ENCODE measurements around the gene RNF151. TPM values are rescaled to one million over a fixed set of nuclear protein-coding genes. Genes with fewer than 3 reads are reported as not detected.

Gene RNF151
- total RNA-seq, 1 experiment from 2014 or later, result not detected

DNA sequence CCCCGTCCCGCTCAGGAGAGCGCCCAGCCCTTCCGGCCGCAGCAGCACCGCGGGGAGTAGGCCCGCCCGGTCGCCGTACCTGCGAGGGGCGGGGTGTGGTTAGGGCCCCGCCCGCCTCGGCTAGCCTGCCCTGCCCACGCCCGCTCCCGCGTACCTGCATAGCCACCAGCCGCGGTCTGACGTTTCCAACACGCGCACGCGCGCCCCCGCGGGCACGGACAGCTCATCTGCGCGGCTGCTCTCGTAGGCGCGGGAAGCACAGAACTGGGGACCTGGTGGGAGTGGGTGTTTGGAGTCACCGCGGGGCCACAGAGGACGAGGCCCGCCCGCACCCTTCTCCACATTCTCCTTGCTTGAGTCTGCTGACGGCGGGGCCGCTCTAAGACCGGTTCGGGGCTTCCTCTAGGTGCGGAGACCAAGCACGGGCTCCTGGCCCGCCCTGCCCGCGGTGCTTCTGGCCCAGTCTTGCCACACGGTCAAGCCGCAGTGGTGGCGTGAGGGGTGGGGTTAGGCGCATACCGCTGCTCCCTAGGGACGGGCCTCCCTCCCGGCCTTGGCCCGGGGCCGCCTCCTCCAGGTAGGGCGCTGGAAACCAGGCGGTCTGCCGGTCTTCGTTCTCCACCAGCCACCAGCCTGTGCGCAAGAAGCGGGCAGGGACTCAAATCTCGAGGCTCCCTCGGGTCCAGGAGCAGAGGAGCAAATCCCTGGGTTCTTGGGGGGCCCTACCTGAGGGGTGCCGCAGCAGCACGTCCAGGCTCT lies 12.8 kb downstream of the RNF151 start:
- peaks cover 31% of the 10 kb centered on the region for H3K36me3 Mint-ChIP-seq (ENCODE audit: insufficient read depth, unreplicated experiment)
- CTCF ChIA-PET, result interaction anchor here (0.7 kb wide), 1 partner anchor 25 kb away, joined by 4 read pairs; no protein-coding TSS in a partner anchor
- no TSS peak for BruUV-seq (replicated peaks)
- intact Hi-C loops (cut with micrococcal nuclease), result no loop called here
- H3K4me1 Mint-ChIP-seq (ENCODE audit: insufficient read depth, unreplicated experiment), result peaks cover 6% of the 10 kb centered on the region
- POLR2A ChIA-PET, result interaction anchor here (0.6 to 6.2 kb wide), 6 partner anchors 9 to 176 kb away, joined by 3 to 56 read pairs (median 6); partner anchors contain the start of genes RPS2 and TRAF7
- H3K27ac Mint-ChIP-seq (ENCODE audit: low read depth, unreplicated experiment), result peak overlapping the region; percentile 49
- H3K4me3 Mint-ChIP-seq (ENCODE audit: unreplicated experiment), result peak overlapping the region; percentile 52
- TF ChIP-seq, protein P1, sequence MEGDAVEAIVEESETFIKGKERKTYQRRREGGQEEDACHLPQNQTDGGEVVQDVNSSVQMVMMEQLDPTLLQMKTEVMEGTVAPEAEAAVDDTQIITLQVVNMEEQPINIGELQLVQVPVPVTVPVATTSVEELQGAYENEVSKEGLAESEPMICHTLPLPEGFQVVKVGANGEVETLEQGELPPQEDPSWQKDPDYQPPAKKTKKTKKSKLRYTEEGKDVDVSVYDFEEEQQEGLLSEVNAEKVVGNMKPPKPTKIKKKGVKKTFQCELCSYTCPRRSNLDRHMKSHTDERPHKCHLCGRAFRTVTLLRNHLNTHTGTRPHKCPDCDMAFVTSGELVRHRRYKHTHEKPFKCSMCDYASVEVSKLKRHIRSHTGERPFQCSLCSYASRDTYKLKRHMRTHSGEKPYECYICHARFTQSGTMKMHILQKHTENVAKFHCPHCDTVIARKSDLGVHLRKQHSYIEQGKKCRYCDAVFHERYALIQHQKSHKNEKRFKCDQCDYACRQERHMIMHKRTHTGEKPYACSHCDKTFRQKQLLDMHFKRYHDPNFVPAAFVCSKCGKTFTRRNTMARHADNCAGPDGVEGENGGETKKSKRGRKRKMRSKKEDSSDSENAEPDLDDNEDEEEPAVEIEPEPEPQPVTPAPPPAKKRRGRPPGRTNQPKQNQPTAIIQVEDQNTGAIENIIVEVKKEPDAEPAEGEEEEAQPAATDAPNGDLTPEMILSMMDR (IDR thresholded peaks at IDR 0.05; ENCODE audit: unreplicated experiment), result no peak
- H3K9me3 Mint-ChIP-seq (ENCODE audit: unreplicated experiment), result no peaks in the 10 kb centered on the region
- no peaks in the 10 kb centered on the region for H3K27me3 Mint-ChIP-seq (ENCODE audit: insufficient read depth, unreplicated experiment)
- peak; percentile 64 for DNase-seq (ENCODE audit: unreplicated experiment)

DNA sequence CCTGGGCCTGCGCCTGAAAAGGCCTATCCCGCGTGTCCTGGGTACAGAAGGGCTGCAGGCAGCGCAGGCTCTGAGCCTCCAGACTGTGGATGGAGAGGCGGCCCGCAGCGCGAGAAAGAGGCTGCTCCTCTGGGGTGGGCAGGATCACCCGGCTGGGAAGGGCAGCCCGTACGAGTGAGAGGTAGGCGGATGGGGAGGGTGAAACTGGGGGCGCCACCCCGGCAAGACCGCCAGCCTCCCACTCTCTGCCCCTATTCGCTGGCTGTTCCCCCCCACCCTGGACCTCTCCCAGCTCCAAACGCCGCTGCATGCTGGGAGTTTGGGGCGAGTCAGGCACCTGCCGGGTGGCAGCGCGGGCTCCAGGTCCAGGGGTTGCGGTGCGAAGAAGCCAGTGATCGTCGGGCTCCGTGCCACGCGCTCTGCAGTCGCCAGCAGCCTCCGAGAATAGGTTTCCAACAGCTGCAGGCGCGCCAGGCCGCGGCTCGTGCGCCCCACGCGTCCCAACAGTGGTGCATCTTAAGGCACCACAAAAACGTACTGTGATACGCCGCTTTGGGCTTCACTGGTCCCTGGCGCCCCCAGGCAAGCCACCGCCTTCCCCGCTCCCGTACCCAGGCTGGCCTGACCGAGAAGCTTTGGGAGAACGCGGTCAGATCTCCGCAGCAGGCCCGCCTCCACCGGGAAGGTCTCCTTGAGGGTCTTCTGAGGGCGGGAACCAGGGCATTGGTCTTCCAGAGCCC lies 13.5 kb downstream of the RNF151 start:
- ChIA-PET CTCF (no interaction called here), POLR2A (interaction anchor here (0.7 to 6.2 kb wide), 5 partner anchors 8 to 241 kb away, joined by 3 to 56 read pairs (median 4); partner anchors contain the start of genes RPS2, TBL3 and TRAF7)
- TF ChIP-seq, protein P1 (IDR thresholded peaks at IDR 0.05; ENCODE audit: unreplicated experiment), result no peak
- H3K27me3 Mint-ChIP-seq (ENCODE audit: insufficient read depth, unreplicated experiment), result no peaks in the 10 kb centered on the region
- DNase-seq (ENCODE audit: unreplicated experiment), result no peak
- no peaks in the 10 kb centered on the region for H3K9me3 Mint-ChIP-seq (ENCODE audit: unreplicated experiment)
- H3K4me3 Mint-ChIP-seq (ENCODE audit: unreplicated experiment), result peak overlapping the region; percentile 52
- H3K4me1 Mint-ChIP-seq (ENCODE audit: insufficient read depth, unreplicated experiment), result peaks cover 6% of the 10 kb centered on the region
- no peak overlapping the region for H3K27ac Mint-ChIP-seq (ENCODE audit: low read depth, unreplicated experiment)
- intact Hi-C loops (cut with micrococcal nuclease), result no loop called here
- BruUV-seq (replicated peaks), result no TSS peak
- peaks cover 34% of the 10 kb centered on the region for H3K36me3 Mint-ChIP-seq (ENCODE audit: insufficient read depth, unreplicated experiment)

DNA sequence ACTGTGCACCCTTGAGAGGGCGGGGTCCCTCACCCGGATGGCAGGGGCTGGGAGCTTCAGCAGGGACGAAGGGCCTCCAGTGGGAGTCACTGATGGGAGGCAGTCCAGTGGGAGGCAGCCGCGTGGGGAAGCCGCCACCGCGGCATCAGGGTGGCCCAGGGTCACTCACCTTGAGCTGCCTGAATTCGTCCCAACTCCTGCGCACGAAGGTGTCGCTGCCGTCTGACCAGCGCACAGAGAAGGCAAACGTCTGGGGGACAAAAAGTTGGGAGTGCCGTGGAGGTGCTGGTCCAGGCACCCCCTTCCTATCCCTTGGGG lies 14.1 kb downstream of the RNF151 start:
- H3K27me3 Mint-ChIP-seq (ENCODE audit: insufficient read depth, unreplicated experiment), result no peaks in the 10 kb centered on the region
- no TSS peak for BruUV-seq (replicated peaks)
- H3K4me1 Mint-ChIP-seq (ENCODE audit: insufficient read depth, unreplicated experiment), result peaks cover 6% of the 10 kb centered on the region
- TF ChIP-seq, protein P1 (IDR thresholded peaks at IDR 0.05; ENCODE audit: unreplicated experiment), result no peak
- H3K9me3 Mint-ChIP-seq (ENCODE audit: unreplicated experiment), result no peaks in the 10 kb centered on the region
- intact Hi-C loops (cut with micrococcal nuclease), result no loop called here
- peaks cover 35% of the 10 kb centered on the region for H3K36me3 Mint-ChIP-seq (ENCODE audit: insufficient read depth, unreplicated experiment)
- no peak for DNase-seq (ENCODE audit: unreplicated experiment)
- ChIA-PET CTCF (interaction anchor here (1.6 kb wide), 1 partner anchor 160 kb away, joined by 5 read pairs; no protein-coding TSS in a partner anchor), POLR2A (interaction anchor here (0.6 to 6.2 kb wide), 7 partner anchors 9 to 240 kb away, joined by 3 to 56 read pairs (median 4); partner anchors contain the start of genes RPS2, TBL3 and TRAF7)
- H3K27ac Mint-ChIP-seq (ENCODE audit: low read depth, unreplicated experiment), result no peak overlapping the region
- no peak overlapping the region for H3K4me3 Mint-ChIP-seq (ENCODE audit: unreplicated experiment)

DNA sequence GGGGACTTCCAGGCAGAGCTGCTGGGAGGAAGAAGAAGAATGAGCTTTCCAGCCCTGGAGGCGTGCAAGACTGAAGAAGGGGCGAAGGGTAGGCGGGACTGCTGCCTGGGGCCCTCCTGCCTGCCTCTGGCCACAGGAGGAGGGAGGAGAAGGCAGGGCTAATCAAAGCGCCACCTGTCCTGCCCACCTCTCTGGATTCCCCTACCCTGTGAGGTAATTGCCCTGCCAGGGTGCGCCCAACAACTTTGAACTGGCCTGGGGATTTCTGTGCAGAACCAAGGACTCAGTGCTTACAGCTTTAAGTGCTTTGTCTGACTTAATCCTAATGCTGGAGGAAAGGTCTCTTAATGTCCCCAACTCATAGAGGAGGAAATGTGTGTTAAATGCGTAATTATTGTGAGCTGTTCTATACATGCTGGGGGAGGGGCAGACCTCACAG lies 14.8 kb downstream of the RNF151 start, which contains the start of gene NOXO1:
Gene NOXO1 (minus strand): TSS at position 72 of the 439 bp plus-strand sequence. CDS start 290 bp downstream, outside the sequence.
- no peak within 1 kb of the TSS for H3K27ac Mint-ChIP-seq (ENCODE audit: low read depth, unreplicated experiment)
- no TSS peak for BruUV-seq (replicated peaks)
- ChIA-PET CTCF (interaction anchor here (0.6 to 1.6 kb wide), 2 partner anchors 24 to 159 kb away, joined by 3 to 5 read pairs; no protein-coding TSS in a partner anchor), POLR2A (interaction anchor here (0.6 to 6.2 kb wide), 7 partner anchors 10 to 269 kb away, joined by 3 to 59 read pairs (median 8); partner anchors contain the start of genes RPS2, TBL3, TRAF7 and ZNF598)
- TF ChIP-seq, protein P1 (IDR thresholded peaks at IDR 0.05; ENCODE audit: unreplicated experiment), result no peak
- peaks cover 6% of the 10 kb centered on the region for H3K4me1 Mint-ChIP-seq (ENCODE audit: insufficient read depth, unreplicated experiment)
- intact Hi-C loops (cut with micrococcal nuclease), result no loop called here
- H3K27me3 Mint-ChIP-seq (ENCODE audit: insufficient read depth, unreplicated experiment), result no peaks in the 10 kb centered on the region
- no peaks in the 10 kb centered on the region for H3K9me3 Mint-ChIP-seq (ENCODE audit: unreplicated experiment)
- H3K36me3 Mint-ChIP-seq (ENCODE audit: insufficient read depth, unreplicated experiment), result peaks cover 35% of the 10 kb centered on the region
- DNase-seq (ENCODE audit: unreplicated experiment), result no peak
- H3K4me3 Mint-ChIP-seq (ENCODE audit: unreplicated experiment), result no peak within 1 kb of the TSS
